Small intestine (tissue), 7 donors: Measurements from ENCODE around the gene ATG13. TPM values are rescaled to one million over a fixed set of nuclear protein-coding genes. Genes with fewer than 3 reads are reported as not detected.

ENCODE experiments used
- DNase-seq, 2 donors: peaks; one replicate each; pipeline versions ENCODE4 v3.0.0 to v3.0.0-alpha.2; 2013
- FAIRE-seq: peaks from 2 replicates; lab custom pipeline; 2012; peaks lifted over from hg19 to GRCh38; lab: Jason Lieb, UNC
- H3K27ac ChIP-seq, 3 donors: one replicate each; pipeline ENCODE4 v1.5.1; 2013; ENCODE audit warnings: low read length in 2 of 3, mild to moderate bottlenecking in 2 of 3, control low read depth in 1 of 3, inconsistent platforms in 1 of 3, low read depth in 1 of 3, moderate library complexity in 1 of 3
- H3K27me3 ChIP-seq, 3 donors: one replicate each; pipeline ENCODE4 v1.6.1; 2013; ENCODE audit warnings: low read length in 3 of 3, inconsistent platforms in 1 of 3; ENCODE audit not compliant: control insufficient read depth in 3 of 3, insufficient read depth in 3 of 3
- H3K36me3 ChIP-seq, 3 donors: one replicate each; pipeline ENCODE4 v1.6.1; 2013; ENCODE audit warnings: low read length in 3 of 3, inconsistent platforms in 1 of 3, low read depth in 1 of 3, mild to moderate bottlenecking in 1 of 3, moderate library complexity in 1 of 3; ENCODE audit not compliant: control insufficient read depth in 3 of 3, insufficient read depth in 2 of 3
- H3K4me1 ChIP-seq, 3 donors: one replicate each; pipeline ENCODE4 v1.6.1; 2013; ENCODE audit warnings: low read length in 2 of 3, inconsistent platforms in 1 of 3, low read depth in 1 of 3, mild to moderate bottlenecking in 1 of 3, moderate library complexity in 1 of 3; ENCODE audit not compliant: control insufficient read depth in 3 of 3, insufficient read depth in 2 of 3
- H3K4me3 ChIP-seq, 3 donors: one replicate each; pipeline ENCODE4 v1.5.1; 2013; ENCODE audit warnings: low read length in 3 of 3, control low read depth in 1 of 3, inconsistent platforms in 1 of 3, low read depth in 1 of 3, mild to moderate bottlenecking in 1 of 3, moderate library complexity in 1 of 3
- H3K9me3 ChIP-seq, 2 donors: one replicate each; pipeline ENCODE4 v1.6.1; 2013; ENCODE audit warnings: low read depth in 1 of 2, low read length in 1 of 2; ENCODE audit not compliant: control insufficient read depth in 2 of 2, insufficient read depth in 1 of 2
- WGBS, 3 donors: extraction: QIAGEN DNeasy Blood & Tissue Kit; methylation state at CpG; one replicate each; pipeline ENCODE4 v1.1.7; 2013; 5-methylcytosine and 5-hydroxymethylcytosine counted together
- polyA plus RNA-seq, 4 donors: library from polyadenylated mRNA; stranded (reverse) in 3 of 4; unstranded in 1 of 4; fragments of 200-250 nt in 3 of 4; fragments of 120-200 nt in 1 of 4; gene quantifications; one replicate each; pipeline versions ENCODE4 v1.2.1 to v1.2.3, GENCODE V29; 2013
- donor health status: healthy with polysubstance abuse.
- donor health status: control.
- donor health status: control.
- donor health status: Bipolar disorder and iron deficiency.
- donor health status: healthy.

Gene ATG13
- polyA plus RNA-seq, 4 donors = 35.7 to 55.3 (median 37.4) TPM

GRCh38 chr11:46675288-46675851 is 58.0 kb downstream of the ATG13 start:
- H3K4me3 ChIP-seq = no peak overlapping the region
- peak overlapping the region; percentile 27 to 97 (median 77) for H3K27ac ChIP-seq
- no peaks in the 10 kb centered on the region for H3K9me3 ChIP-seq
- no peak for FAIRE-seq
- DNase-seq = peak; percentile 65 to 78
- 26 to 35% (median 31%) methylated on average over 4 of the region's 4 CpGs for WGBS, 3 donors
- H3K36me3 ChIP-seq = peaks cover 14 to 90% (median 25%) of the 10 kb centered on the region in 3 donors
- no peaks in the 10 kb centered on the region for H3K27me3 ChIP-seq
- peaks cover 2 to 45% (median 10%) of the 10 kb centered on the region in 3 donors for H3K4me1 ChIP-seq

GRCh38 chr11:46675949-46676348 is 58.6 kb downstream of the ATG13 start:
- 83 to 89% (median 87%) methylated on average over 7 of the region's 7 CpGs for WGBS, 3 donors
- Histone ChIP-seq H3K4me1 (peaks cover 2 to 45% (median 10%) of the 10 kb centered on the region in 3 donors), H3K4me3 (no peak overlapping the region), H3K27me3 (no peaks in the 10 kb centered on the region), H3K36me3 (peaks cover 17 to 91% (median 26%) of the 10 kb centered on the region in 3 donors), H3K27ac (peak overlapping the region in 2 of 3 donors; percentile 77 to 97), H3K9me3 (no peaks in the 10 kb centered on the region)
- DNase-seq (no peak), FAIRE-seq (no peak)

GRCh38 chr11:46676436-46677158 is 59.2 kb downstream of the ATG13 start:
- Histone ChIP-seq H3K4me3 (no peak overlapping the region), H3K27ac (peak overlapping the region in 2 of 3 donors; percentile 48 to 97), H3K9me3 (no peaks in the 10 kb centered on the region), H3K4me1 (peaks cover 2 to 45% (median 10%) of the 10 kb centered on the region in 3 donors), H3K36me3 (peaks cover 16 to 91% (median 28%) of the 10 kb centered on the region in 3 donors), H3K27me3 (no peaks in the 10 kb centered on the region)
- FAIRE-seq (no peak), DNase-seq (no peak)
- WGBS, 3 donors = 77 to 84% (median 78%) methylated on average over 15 of the region's 15 CpGs

- DNase-seq (no peak), FAIRE-seq (no peak)
- 92 to 97% (median 92%) methylated on average over 8 of the region's 8 CpGs for WGBS, 3 donors
- peaks cover 2 to 45% (median 10%) of the 10 kb centered on the region in 3 donors for H3K4me1 ChIP-seq
- H3K4me3 ChIP-seq = no peak overlapping the region
- H3K27me3 ChIP-seq = no peaks in the 10 kb centered on the region
- peaks cover 19 to 91% (median 31%) of the 10 kb centered on the region in 3 donors for H3K36me3 ChIP-seq
- no peak overlapping the region for H3K27ac ChIP-seq
- H3K9me3 ChIP-seq = no peaks in the 10 kb centered on the region
These were observed 59.8 kb downstream of the ATG13 start for GRCh38 chr11:46677169-46677568.

GRCh38 chr11:46677991-46678740 is 60.8 kb downstream of the ATG13 start:
- Histone ChIP-seq H3K4me1 (peaks cover 2 to 45% (median 10%) of the 10 kb centered on the region in 3 donors), H3K27me3 (no peaks in the 10 kb centered on the region), H3K36me3 (peaks cover 19 to 90% (median 27%) of the 10 kb centered on the region in 3 donors), H3K27ac (no peak overlapping the region), H3K4me3 (no peak overlapping the region), H3K9me3 (no peaks in the 10 kb centered on the region)
- DNase-seq (no peak), FAIRE-seq (no peak)
- 84 to 90% (median 86%) methylated on average over 10 of the region's 10 CpGs for WGBS, 3 donors

GRCh38 chr11:46678741-46679130 is 61.4 kb downstream of the ATG13 start:
- H3K36me3 ChIP-seq = peaks cover 19 to 87% (median 26%) of the 10 kb centered on the region in 3 donors
- DNase-seq = no peak
- H3K9me3 ChIP-seq = no peaks in the 10 kb centered on the region
- WGBS, 3 donors = 82 to 90% (median 86%) methylated on average over 9 of the region's 9 CpGs
- no peaks in the 10 kb centered on the region for H3K27me3 ChIP-seq
- H3K4me3 ChIP-seq = no peak overlapping the region
- peaks cover 2 to 40% (median 10%) of the 10 kb centered on the region in 3 donors for H3K4me1 ChIP-seq
- FAIRE-seq = no peak
- no peak overlapping the region for H3K27ac ChIP-seq

GRCh38 chr11:46679241-46680163 is 62.1 kb downstream of the ATG13 start:
- no peak overlapping the region for H3K4me3 ChIP-seq
- peaks cover 19 to 85% (median 26%) of the 10 kb centered on the region in 3 donors for H3K36me3 ChIP-seq
- no peaks in the 10 kb centered on the region for H3K27me3 ChIP-seq
- WGBS, 3 donors = 45 to 79% (median 55%) methylated on average over 24 to 26 of the region's 26 CpGs
- H3K9me3 ChIP-seq = no peaks in the 10 kb centered on the region
- FAIRE-seq (no peak), DNase-seq (peak; percentile 53 to 56)
- H3K27ac ChIP-seq = no peak overlapping the region
- peaks cover 0 to 33% (median 10%) of the 10 kb centered on the region in 3 donors for H3K4me1 ChIP-seq
